ENCODE results near the gene RFPL4AL1.

- TF ChIP-seq CTCF (IDR thresholded peaks at IDR 0.05), result no peak
- no peak for TF ChIP-seq POLR2A (IDR thresholded peaks at IDR 0.05)
- TF ChIP-seq EP300 (IDR thresholded peaks at IDR 0.05), result no peak
- TF ChIP-seq POLR2AphosphoS5 (IDR thresholded peaks at IDR 0.05), result no peak
Observed at GRCh38 chr19:55801416-55801815, 32.5 kb downstream of the RFPL4AL1 start.

Data from gastroesophageal sphincter (tissue), 3 donors.